Activated naive CD8-positive, alpha-beta T cell treated with anti-CD3 and anti-CD28 coated beads for 36 hours (primary cell): ENCODE measurements around the gene HOMEZ. TPM values are rescaled to one million over a fixed set of nuclear protein-coding genes. Genes with fewer than 3 reads are reported as not detected.

Source experiments
- DNase-seq: peaks from one replicate; pipeline ENCODE4 v3.0.0; 2021
- H3K27ac Mint-ChIP-seq: one replicate; pipeline ENCODE4 v1.8.0; 2022; ENCODE audit warnings: mild to moderate bottlenecking, moderate library complexity, mixed read lengths
- H3K27me3 Mint-ChIP-seq: one replicate; pipeline ENCODE4 v1.8.0; 2022; ENCODE audit warnings: mild to moderate bottlenecking, mixed read lengths
- H3K36me3 Mint-ChIP-seq: one replicate; pipeline ENCODE4 v1.8.0; 2021; ENCODE audit warnings: mild to moderate bottlenecking, mixed read lengths
- H3K4me1 Mint-ChIP-seq: one replicate; pipeline ENCODE4 v1.8.0; 2021; ENCODE audit warnings: mixed read lengths
- H3K4me3 Mint-ChIP-seq: one replicate; pipeline ENCODE4 v1.8.0; 2022; ENCODE audit warnings: mild to moderate bottlenecking, moderate library complexity, mixed read lengths
- H3K9me3 Mint-ChIP-seq: one replicate; pipeline ENCODE4 v1.8.0; 2022; ENCODE audit warnings: mixed read lengths
- total RNA-seq, 2 experiments: library from RNA; stranded (reverse); gene quantifications; one replicate each; pipeline ENCODE4 v1.2.3, GENCODE V29; 2021

Gene HOMEZ
- total RNA-seq, 2 experiments from 2014 or later = 10.8 to 12.7 TPM

- H3K27ac Mint-ChIP-seq = peak overlapping the region; percentile 97
- DNase-seq = no peak
- peaks cover 23% of the 10 kb centered on the region for H3K4me1 Mint-ChIP-seq
- peaks cover 1% of the 10 kb centered on the region for H3K9me3 Mint-ChIP-seq
- H3K36me3 Mint-ChIP-seq = peaks cover 20% of the 10 kb centered on the region
- H3K4me3 Mint-ChIP-seq = peak overlapping the region; percentile 92
- H3K27me3 Mint-ChIP-seq = no peaks in the 10 kb centered on the region
Observed at GRCh38 chr14:23319746-23320583, 34.0 kb upstream of the HOMEZ start.

GRCh38 chr14:23316300-23316699, 30.4 kb upstream of the HOMEZ start:
- H3K4me3 Mint-ChIP-seq = no peak overlapping the region
- no peak for DNase-seq
- H3K9me3 Mint-ChIP-seq = peaks cover 1% of the 10 kb centered on the region
- H3K27me3 Mint-ChIP-seq = no peaks in the 10 kb centered on the region
- H3K36me3 Mint-ChIP-seq = no peaks in the 10 kb centered on the region
- H3K27ac Mint-ChIP-seq = no peak overlapping the region
- H3K4me1 Mint-ChIP-seq = peaks cover 6% of the 10 kb centered on the region

DNA sequence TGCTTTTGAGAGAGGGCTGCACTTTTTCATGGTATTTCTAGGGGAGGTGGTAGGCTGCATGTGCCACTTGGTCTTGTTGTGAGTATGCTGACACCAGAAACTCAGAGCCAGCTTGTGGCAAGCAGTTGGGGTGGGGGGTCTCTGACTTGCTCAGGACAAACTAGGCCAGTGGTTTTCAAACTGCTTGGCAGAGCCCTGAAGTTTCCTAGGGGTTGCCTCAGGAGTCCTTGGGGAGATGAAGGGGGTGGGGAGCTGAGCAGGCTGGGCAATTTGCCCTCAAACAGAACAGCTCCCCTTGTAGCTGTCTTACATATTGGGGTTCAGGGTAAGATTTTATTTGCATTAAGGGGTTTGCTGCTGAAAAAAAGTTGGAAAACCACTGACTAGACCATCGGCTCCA, 24.6 kb upstream of the HOMEZ start:
- Mint-ChIP-seq H3K4me3 (no peak overlapping the region), H3K27me3 (peaks cover 30% of the 10 kb centered on the region), H3K9me3 (no peaks in the 10 kb centered on the region), H3K36me3 (no peaks in the 10 kb centered on the region), H3K27ac (no peak overlapping the region), H3K4me1 (no peaks in the 10 kb centered on the region)
- no peak for DNase-seq

- no peak overlapping the region for H3K27ac Mint-ChIP-seq
- no peaks in the 10 kb centered on the region for H3K9me3 Mint-ChIP-seq
- no peaks in the 10 kb centered on the region for H3K4me1 Mint-ChIP-seq
- DNase-seq = no peak
- H3K4me3 Mint-ChIP-seq = no peak overlapping the region
- peaks cover 38% of the 10 kb centered on the region for H3K27me3 Mint-ChIP-seq
- no peaks in the 10 kb centered on the region for H3K36me3 Mint-ChIP-seq
Observed at GRCh38 chr14:23308721-23309445, 23.0 kb upstream of the HOMEZ start.

DNA sequence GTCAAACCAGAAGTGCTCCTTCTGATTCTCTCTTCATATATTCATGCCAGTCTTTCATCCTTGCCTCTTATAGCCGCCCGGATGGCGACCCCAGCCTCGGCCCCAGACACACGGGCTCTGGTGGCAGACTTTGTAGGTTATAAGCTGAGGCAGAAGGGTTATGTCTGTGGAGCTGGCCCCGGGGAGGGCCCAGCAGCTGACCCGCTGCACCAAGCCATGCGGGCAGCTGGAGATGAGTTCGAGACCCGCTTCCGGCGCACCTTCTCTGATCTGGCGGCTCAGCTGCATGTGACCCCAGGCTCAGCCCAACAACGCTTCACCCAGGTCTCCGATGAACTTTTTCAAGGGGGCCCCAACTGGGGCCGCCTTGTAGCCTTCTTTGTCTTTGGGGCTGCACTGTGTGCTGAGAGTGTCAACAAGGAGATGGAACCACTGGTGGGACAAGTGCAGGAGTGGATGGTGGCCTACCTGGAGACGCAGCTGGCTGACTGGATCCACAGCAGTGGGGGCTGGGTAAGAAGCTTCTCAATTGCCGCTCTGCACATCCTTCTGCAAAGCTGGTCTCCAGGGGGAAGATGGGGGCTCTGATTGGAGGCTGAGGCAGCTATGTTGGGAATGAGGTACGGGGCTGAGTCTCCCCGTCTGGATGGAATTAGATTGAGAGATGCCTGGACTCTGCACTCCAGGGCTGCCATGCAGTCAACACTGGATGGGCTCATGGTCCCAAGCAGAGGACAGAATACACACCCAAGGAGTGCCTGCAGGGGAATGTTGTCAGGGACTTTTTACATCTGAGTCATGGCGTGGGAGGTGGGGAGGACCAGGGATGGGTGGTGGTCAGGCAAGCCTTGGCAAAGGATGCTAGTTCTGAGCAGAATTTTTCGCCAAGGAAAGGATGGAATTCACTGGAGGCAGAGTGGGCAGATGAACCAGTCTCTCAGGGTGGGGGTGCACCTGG, 22.0 kb upstream of the HOMEZ start:
- Mint-ChIP-seq H3K9me3 (no peaks in the 10 kb centered on the region), H3K4me3 (no peak overlapping the region), H3K27ac (no peak overlapping the region), H3K27me3 (peaks cover 38% of the 10 kb centered on the region), H3K36me3 (no peaks in the 10 kb centered on the region), H3K4me1 (peaks cover 6% of the 10 kb centered on the region)
- DNase-seq = no peak

DNA sequence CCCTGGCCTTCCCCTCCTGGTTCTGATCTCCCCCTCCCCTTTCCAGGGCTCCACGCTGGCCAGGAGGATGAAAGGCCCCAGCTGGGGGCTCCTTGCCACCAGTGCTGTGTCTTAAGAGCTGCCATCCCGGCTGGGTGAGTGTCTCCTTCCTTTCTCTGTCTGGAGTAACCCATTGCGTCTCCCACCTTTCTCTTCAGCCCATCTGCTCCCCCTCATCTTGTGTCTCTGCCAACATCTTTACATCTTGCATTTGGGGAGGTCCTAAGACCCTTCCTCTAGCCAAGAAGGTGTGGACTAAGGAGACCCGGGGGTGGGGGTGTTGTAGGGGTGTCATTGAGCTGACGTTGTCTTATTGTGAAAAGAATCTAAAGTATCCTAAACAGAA, 21.2 kb upstream of the HOMEZ start:
- H3K9me3 Mint-ChIP-seq = no peaks in the 10 kb centered on the region
- H3K36me3 Mint-ChIP-seq = peaks cover 3% of the 10 kb centered on the region
- H3K27me3 Mint-ChIP-seq = peaks cover 38% of the 10 kb centered on the region
- H3K4me3 Mint-ChIP-seq = peak overlapping the region; percentile 55
- H3K4me1 Mint-ChIP-seq = peaks cover 9% of the 10 kb centered on the region
- H3K27ac Mint-ChIP-seq = no peak overlapping the region
- DNase-seq = no peak

DNA sequence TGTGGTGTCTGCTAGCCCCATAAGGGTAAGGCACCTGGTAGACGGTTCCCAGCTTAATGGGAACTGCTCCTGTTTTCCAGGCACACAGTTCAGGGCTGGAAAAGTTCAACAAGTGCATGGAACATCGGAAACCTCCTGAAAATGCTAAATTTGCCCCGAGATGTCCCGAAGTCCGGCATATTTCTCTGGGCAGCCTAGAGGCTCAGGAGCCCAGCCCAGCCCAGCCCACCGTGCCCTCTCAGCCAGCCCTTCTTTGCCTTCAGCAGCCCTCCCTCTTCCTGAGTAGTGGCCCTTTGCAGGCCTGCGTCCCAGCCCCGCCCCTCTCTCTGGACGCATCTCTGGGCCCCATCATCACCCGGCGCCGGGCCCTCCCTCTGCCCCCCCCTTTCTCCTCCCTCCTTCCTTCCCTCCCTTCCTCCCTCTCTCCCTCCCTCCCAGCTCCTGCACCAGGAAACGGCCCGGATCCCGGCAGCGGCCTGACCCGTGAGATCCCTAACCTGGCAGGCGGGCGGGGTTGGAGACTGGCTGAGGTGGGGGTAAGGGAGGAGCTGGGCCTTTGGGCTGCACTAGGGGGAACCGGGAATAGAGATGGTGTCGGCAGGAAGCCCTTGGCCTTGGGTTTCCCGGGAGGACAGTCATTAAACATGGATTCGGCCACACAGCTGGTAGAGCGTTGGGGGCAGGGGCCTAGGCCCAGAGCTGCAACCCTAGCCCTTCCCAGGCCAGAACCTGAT, 20.6 kb upstream of the HOMEZ start, which contains the start of gene BCL2L2:
Gene BCL2L2 (plus strand): TSS at position 422 of the 734 bp plus-strand sequence. CDS start 935 bp downstream, outside the sequence.
- Mint-ChIP-seq H3K36me3 (peaks cover 3% of the 10 kb centered on the region), H3K4me1 (peaks cover 9% of the 10 kb centered on the region), H3K9me3 (no peaks in the 10 kb centered on the region), H3K27ac (no peak within 1 kb of the TSS), H3K27me3 (peaks cover 38% of the 10 kb centered on the region), H3K4me3 (peak within 1 kb of the TSS; percentile 55)
- no peak for DNase-seq

- Mint-ChIP-seq H3K4me3 (peak within 1 kb of the TSS; percentile 97), H3K4me1 (peaks cover 24% of the 10 kb centered on the region), H3K36me3 (peaks cover 12% of the 10 kb centered on the region), H3K27ac (peak within 1 kb of the TSS; percentile 98), H3K9me3 (no peaks in the 10 kb centered on the region), H3K27me3 (peaks cover 28% of the 10 kb centered on the region)
- peak; percentile 91 for DNase-seq
Observed at GRCh38 chr14:23302290-23303225, 16.6 kb upstream of the HOMEZ start, which contains the start of gene PPP1R3E. PPP1R3E (minus strand) TSS chr14:23302859; CDS start chr14:23302576, 283 bp downstream.

DNA sequence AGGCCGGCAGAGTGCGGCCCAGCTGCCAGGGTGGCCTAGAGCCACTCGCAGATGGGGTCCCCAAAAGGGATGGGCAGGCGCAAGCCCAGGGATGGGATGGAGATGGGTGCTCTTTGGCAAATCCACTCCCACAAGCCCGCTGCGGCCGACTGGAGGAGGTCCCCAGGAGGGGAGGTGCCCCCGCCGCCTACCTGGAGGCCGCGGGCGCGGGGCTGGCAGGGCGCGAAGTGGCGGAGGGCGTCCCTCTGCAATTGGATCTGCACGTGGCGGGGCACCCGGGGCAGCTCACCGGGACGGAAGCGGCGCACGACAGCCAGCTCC, 16.0 kb upstream of the HOMEZ start:
- Mint-ChIP-seq H3K27ac (peak overlapping the region; percentile 97), H3K36me3 (peaks cover 14% of the 10 kb centered on the region), H3K27me3 (peaks cover 22% of the 10 kb centered on the region), H3K4me3 (peak overlapping the region; percentile 97), H3K9me3 (no peaks in the 10 kb centered on the region), H3K4me1 (peaks cover 24% of the 10 kb centered on the region)
- DNase-seq = no peak

DNA sequence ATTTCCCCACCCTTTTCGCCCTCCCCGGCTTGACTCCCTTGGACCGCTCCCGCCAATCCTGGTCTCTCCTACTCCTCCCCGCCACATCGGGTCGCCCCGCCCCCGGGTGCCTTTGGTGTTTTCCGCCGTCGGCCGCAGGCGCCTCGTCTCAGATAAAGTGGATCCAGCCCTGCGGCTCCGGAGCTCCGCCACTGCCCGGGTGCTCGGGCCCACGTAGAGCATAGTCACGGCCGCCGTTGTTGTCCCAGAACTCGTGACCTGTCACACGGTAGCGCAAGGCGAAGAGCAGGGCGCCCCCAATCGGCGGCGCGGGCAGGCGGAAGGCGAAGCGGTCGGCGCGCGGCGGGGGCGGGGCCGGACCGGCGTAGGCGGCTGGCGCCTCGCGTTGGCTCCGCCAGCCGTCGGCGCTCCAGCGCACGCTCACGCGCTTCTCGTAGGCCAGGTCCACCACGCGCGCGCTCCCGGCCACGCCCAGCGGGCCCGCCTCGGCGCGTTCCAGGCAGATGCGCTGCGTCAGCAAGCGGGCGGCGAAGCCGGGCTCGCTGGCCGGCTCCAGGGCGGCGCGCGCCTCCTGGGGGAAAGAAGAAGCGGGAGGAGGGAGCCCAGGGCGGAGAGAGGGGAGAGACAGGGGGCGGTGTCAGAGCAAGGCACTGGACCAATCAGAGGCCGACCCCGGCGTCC, 15.5 kb upstream of the HOMEZ start:
- H3K4me1 Mint-ChIP-seq = peaks cover 26% of the 10 kb centered on the region
- H3K36me3 Mint-ChIP-seq = peaks cover 17% of the 10 kb centered on the region
- H3K27ac Mint-ChIP-seq = peak overlapping the region; percentile 97
- peak overlapping the region; percentile 97 for H3K4me3 Mint-ChIP-seq
- H3K9me3 Mint-ChIP-seq = no peaks in the 10 kb centered on the region
- H3K27me3 Mint-ChIP-seq = peaks cover 17% of the 10 kb centered on the region
- peak; percentile 100 for DNase-seq

- H3K4me3 Mint-ChIP-seq = peak overlapping the region; percentile 94
Observed at GRCh38 chr14:23300687-23301223, 14.8 kb upstream of the HOMEZ start.

GRCh38 chr14:23299986-23300686, 14.2 kb upstream of the HOMEZ start:
- Mint-ChIP-seq H3K4me3 (peak overlapping the region; percentile 94), H3K27me3 (peaks cover 4% of the 10 kb centered on the region), H3K36me3 (peaks cover 20% of the 10 kb centered on the region), H3K4me1 (peaks cover 30% of the 10 kb centered on the region), H3K9me3 (no peaks in the 10 kb centered on the region), H3K27ac (peak overlapping the region; percentile 94)
- no peak for DNase-seq

More at GRCh38 chr14:23300687-23301223, 14.8 kb upstream of the HOMEZ start:
- Mint-ChIP-seq H3K36me3 (peaks cover 17% of the 10 kb centered on the region), H3K9me3 (no peaks in the 10 kb centered on the region), H3K27me3 (peaks cover 10% of the 10 kb centered on the region), H3K4me1 (peaks cover 26% of the 10 kb centered on the region), H3K27ac (peak overlapping the region; percentile 94)
- DNase-seq = peak; percentile 26
